Amygdala (tissue), 56 donors: Measurements from ENCODE around the gene TLCD5.
A peak's percentile ranks its signal among the peaks of the same experiment; 100 is the strongest.

ENCODE experiments used
- DNase-seq, 56 donors: peaks; one replicate each; lab custom pipeline; 2025; lab: John Stamatoyannopoulos, UW

The TLCD5 gene

GRCh38 chr11:120324932-120325810 lies at the start of gene TLCD5:
TLCD5 (plus strand) TSS chr11:120325299; CDS start chr11:120327442, 2,143 bp downstream.
- peak in 43 of 56 donors; percentile 26 to 74 (median 57) for DNase-seq

GRCh38 chr11:120279502-120279901 lies 45.6 kb upstream of the TLCD5 start:
- no peak for DNase-seq

DNA sequence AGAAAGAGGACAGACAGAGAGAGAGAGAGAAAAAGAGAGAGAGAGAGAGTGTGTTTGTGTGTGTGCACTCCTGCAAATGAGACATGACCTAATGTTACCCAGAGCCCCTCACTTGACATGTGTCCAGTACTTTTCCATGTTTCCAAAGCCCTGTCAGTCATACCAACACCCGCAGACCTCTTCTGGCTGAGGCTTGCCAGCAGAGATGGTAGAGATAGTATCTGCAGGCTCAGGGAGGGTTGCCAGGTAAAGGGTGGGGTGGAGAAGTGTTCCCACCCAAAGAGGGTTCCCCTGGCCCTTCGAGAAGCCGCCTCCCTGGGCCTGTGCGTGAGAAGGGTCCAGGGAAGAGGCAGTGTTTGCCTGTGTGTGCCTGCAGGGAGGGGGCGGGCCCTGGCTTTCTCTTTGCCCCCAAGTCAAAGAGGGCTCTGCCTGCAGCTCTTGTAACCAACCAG lies 44.5 kb upstream of the TLCD5 start:
- no peak for DNase-seq

GRCh38 chr11:120281143-120281795 lies 43.8 kb upstream of the TLCD5 start:
- no peak for DNase-seq

- no peak for DNase-seq
Observed at GRCh38 chr11:120283124-120283523, 42.0 kb upstream of the TLCD5 start.

DNA sequence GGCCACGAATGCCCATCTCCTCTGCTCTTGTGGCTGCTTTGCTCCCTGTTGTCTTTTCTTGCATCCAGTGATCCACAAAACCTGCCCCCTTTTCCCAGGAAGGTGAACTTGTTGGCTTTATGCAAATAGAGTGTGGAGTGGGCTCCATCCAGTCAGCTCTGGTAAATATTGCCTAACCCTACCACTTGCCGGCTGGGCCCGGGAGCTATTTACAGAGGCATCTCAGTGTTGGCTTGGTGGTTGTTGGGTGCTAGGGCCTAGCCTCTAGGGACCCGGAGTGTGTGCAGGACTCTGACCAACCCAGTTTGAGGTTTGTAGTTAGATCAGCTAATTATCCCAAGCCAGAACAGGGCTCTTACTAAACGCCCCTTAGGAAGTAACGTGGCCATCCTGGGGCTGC lies 40.8 kb upstream of the TLCD5 start:
- no peak for DNase-seq

DNA sequence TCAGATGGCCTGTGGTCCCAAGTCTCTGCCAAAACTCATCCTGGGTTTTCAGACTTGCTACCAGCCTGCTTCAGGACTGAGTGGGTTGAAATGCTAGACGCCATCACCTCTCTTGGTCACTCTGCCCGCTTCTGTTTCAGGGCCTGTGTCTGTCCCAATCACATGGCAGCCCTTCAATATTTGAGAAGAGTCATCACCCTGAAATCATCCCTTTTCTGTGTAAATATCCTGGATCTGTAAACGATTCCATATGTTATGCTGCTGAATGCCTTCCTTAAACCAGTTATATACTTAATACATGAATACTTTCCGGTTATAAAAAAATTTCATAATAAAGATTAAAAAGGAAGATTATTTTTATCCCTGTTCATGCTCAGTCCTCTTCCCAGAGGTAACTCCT lies 39.8 kb upstream of the TLCD5 start:
- DNase-seq, result no peak

- no peak for DNase-seq
Observed at GRCh38 chr11:120288021-120288420, 37.1 kb upstream of the TLCD5 start.

- DNase-seq, result no peak
Observed at GRCh38 chr11:120289426-120289825, 35.7 kb upstream of the TLCD5 start.

DNA sequence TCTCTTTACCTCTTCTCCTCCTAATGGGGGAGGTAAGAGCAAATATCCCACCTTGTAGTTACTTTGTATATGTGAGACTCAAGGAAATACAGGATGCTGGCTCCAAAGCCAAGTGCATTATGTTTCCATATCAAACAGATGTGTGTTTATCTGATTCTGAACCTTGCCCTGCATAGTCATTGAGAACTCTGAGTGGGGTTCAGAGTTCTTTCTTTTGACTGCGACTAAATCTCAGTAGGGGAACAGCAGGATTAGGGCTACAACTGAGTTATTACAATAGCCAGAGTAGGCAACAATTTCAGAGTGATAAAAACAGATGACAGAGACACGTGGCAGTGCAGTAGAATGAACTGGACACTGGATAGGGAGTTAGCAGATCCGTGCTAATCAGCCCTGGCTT lies 34.1 kb upstream of the TLCD5 start:
- no peak for DNase-seq

DNA sequence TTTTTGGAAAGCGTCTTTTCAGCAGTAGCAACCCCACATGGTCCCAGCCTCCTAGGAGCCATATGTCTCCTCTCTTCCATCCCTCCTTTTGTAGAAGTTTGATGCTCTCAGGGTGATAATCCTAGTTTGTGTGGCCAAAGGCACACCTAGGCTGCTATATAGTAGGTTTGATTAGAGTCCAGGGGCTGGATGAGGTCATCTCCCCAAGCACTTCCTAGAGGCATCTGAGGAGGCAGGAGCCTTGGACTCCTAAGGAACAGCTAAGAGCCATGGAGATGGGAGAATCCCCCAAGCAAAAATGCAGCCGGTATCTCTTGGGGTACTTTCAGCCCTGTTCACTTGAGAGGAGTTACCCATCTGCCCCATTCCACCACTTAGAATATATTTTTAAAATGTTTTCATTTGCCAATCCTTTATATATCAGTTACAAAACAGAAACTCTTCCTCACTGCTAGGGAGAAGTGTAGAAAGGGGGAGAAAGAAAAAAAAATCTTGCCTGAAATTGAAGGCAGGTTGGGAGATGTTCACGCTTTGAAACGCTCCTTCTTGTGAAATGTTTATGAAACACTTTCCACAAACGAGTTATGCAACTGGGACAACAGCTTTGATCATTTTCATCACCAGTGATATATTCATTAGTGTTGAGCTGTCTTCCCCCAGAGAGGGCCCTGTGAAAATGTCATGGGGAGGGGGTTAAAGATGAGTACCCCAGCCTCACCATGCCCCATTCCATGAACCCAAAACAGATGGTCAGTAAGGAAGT lies 31.9 kb upstream of the TLCD5 start:
- no peak for DNase-seq

DNA sequence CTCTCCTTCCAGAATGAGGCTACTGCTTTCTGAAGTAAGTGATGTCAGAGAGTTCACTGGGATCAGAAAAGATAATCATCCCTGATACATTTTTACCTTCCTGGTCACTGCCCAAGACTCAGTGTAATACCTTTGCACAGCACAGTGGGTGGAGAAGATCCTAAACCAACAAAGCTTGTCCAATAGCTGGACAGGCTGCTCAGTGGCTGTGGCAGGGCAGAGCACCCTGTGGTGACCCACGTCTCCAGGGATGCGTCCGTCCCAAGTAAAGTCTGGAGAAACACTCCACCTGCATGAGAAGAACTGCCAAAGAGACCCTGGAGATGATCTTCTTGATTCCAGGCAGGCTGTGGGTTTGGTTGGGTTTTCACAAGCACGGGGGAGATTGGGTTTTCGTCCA lies 31.0 kb upstream of the TLCD5 start:
- no peak for DNase-seq

DNA sequence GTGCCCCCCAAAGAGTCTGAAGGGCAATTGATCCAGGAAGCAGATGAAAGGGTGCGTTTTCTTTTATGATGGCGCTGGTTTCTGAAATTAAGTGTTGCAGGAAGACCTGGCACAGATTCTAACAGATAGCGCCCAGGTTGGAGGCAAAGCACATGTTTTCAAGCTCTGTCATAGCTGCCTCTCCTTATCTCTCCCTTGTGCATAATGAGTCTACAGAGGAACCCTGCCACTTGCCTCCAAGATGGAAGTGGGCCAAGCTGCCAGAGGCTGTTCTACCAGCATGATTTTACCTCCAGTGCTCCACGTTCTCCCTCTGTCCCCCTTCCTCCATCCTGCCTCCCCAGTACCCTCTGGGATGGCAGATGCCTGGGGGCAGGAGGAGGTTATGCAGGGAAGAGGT lies 30.0 kb upstream of the TLCD5 start:
- DNase-seq, result no peak

DNA sequence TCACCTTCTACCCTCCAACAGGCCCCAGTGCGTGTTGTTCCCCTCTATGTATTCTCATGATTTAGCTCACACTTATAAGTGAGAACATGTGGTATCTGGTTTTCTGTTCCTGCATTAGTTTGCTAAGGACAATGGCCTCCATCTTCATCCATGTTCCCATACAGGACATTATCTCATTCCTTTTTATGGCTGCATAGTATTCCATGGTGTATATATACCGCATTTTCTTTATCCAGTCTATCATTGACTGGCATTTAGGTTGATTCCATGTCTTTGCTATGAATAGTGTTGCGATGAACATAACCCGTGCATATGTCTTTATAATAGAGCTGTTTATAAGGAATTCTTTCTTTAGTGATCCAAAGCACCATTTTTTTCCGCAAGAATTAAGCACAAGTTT lies 28.5 kb upstream of the TLCD5 start:
- no peak for DNase-seq

DNA sequence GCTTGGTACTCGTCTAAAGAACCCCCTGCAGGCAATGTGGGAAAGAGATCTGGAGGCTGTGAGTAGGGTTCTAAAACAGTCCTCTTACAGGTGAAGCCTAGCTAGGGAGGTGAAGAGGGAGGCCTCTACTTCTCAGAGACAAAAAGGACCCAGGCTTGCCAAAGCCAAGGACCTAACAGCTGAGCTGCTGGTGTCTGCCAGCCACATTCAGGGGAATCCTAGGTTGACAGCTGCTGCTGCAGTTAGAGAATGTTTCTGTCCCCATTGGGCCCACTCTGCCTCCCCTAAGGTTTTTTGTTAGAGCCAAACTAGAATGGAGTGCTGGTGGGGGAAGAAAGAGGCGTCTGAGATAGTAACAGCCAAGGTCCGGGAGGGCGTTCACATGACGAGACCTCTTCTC lies 26.6 kb upstream of the TLCD5 start:
- no peak for DNase-seq

DNA sequence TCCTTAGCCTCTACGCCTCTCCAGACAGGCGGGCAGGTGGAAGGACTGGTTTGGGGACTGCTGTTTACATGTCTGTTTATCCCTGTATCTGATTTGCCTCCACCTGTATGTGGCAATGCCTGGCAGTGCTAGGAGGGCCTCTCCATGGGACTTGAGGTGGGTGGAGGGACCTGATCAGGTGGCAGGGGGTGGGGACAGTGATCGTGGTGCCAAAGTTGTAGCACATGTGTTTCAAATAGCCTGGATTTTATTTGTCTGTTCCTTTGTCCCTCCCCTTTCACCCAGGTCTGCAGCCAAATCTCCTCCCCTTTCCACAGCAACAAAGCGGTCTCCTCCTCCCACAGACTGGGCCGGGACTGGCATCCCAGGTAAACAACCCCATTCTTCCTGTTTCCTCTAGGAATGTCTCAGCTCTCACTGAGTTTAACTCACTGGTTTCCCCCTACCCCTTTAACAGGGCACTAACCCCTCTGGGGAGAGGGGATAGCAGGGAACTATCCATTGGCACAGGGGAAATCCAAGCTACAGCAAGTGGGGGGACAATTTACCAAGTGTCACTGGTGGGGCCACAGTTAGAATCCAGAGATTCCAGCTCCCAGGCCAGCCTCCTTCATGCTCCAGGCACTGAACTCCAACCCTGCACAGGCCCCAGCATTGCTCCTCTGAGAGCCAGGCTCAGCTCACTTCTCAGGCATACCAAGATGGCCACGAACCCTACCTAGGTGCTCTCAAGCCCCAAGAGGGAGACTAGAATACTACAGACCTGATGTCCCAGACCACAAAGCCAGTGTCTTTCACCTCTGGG lies 22.9 kb upstream of the TLCD5 start:
- no peak for DNase-seq

DNA sequence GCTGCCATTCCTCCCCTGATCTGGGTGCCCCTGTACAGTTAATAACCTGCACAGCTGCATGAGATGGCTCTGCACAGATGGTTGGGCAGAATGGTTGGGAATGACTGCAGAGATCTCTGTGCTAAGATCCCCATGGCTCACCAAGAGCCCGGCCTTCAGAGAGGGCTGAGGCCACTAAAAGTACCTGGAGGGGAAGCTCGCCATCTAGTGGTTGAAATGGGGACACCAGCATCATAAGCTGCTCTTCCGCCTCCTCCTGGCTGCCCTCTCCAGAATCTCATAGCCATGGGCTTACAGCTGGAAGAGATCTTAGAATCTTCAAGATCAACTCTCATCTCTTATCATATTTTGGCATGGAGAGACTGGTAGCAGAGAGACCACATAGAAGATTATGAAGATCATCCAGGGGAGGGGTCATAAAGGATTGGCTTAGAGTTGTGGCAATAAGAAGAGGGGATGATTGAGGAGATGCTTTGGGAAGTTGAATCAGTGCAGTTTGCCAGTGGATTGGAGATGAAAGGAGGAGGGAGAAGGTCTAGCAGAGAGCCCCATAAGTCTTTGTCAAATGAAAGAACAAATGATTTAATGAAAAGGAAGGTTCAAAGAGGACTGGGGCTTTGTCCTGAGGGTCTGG lies 22.0 kb upstream of the TLCD5 start:
- DNase-seq, result peak in 22 of 56 donors; percentile 5 to 72 (median 19)

- DNase-seq, result no peak
Observed at GRCh38 chr11:120304526-120304925, 20.6 kb upstream of the TLCD5 start.

- no peak for DNase-seq
Observed at GRCh38 chr11:120305286-120305685, 19.8 kb upstream of the TLCD5 start.
